H9 (cell line): ENCODE measurements around the gene ACOX3. TPM values are rescaled to one million over a fixed set of nuclear protein-coding genes. Genes with fewer than 3 reads are reported as not detected.

ENCODE experiments used
- DNase-seq: peaks from one replicate; pipeline ENCODE4 v3.0.0-alpha.2; 2017
- H2AFZ ChIP-seq: one replicate; pipeline ENCODE4 v1.6.1; 2013; ENCODE audit warnings: mild to moderate bottlenecking, low read length, control low read depth, moderate library complexity
- H2AK5ac ChIP-seq: 2 replicates; pipeline ENCODE4 v1.6.1; 2013; ENCODE audit warnings: low read length, control low read depth, mixed read lengths; ENCODE audit not compliant: insufficient read length
- H2BK120ac ChIP-seq: one replicate; pipeline ENCODE4 v1.6.1; 2013; ENCODE audit warnings: low read depth, mild to moderate bottlenecking, low read length, control low read depth, inconsistent platforms; ENCODE audit not compliant: poor library complexity, severe bottlenecking
- H2BK12ac ChIP-seq: 2 replicates; pipeline ENCODE4 v1.6.1; 2013; ENCODE audit warnings: low read length, control low read depth, mixed read lengths, low read depth; ENCODE audit not compliant: insufficient read length
- H2BK15ac ChIP-seq: 2 replicates; pipeline ENCODE4 v1.6.1; 2013; ENCODE audit warnings: low read depth, low read length, control low read depth
- H2BK20ac ChIP-seq: one replicate; pipeline ENCODE4 v1.6.1; 2013; ENCODE audit warnings: low read depth, mild to moderate bottlenecking, low read length, control low read depth, inconsistent platforms; ENCODE audit not compliant: poor library complexity, severe bottlenecking
- H2BK5ac ChIP-seq: 2 replicates; pipeline ENCODE4 v1.6.1; 2013; ENCODE audit warnings: low read length, control low read depth, mixed read lengths; ENCODE audit not compliant: insufficient read length
- H3K14ac ChIP-seq: 2 replicates; pipeline ENCODE4 v1.6.1; 2013; ENCODE audit warnings: low read length, control low read depth; ENCODE audit not compliant: insufficient read depth
- H3K18ac ChIP-seq: 2 replicates; pipeline ENCODE4 v1.6.1; 2013; ENCODE audit warnings: low read depth, mild to moderate bottlenecking, mixed read lengths, low read length, control low read depth; ENCODE audit not compliant: insufficient read length
- H3K23ac ChIP-seq: 2 replicates; pipeline ENCODE4 v1.6.1; 2013; ENCODE audit warnings: low read length, control low read depth, mixed read lengths, low read depth; ENCODE audit not compliant: insufficient read length
- H3K23me2 ChIP-seq: 2 replicates; pipeline ENCODE4 v1.6.1; 2013; ENCODE audit warnings: low read depth, mild to moderate bottlenecking, mixed read lengths, low read length, control low read depth; ENCODE audit not compliant: insufficient read length, poor library complexity, severe bottlenecking
- H3K27ac ChIP-seq: 2 replicates; pipeline ENCODE4 v1.5.1; 2013; ENCODE audit warnings: low read length, control low read depth, mixed read lengths, low read depth; ENCODE audit not compliant: insufficient read length
- H3K27me3 ChIP-seq: 2 replicates; pipeline ENCODE4 v1.6.1; 2013; ENCODE audit warnings: low read length, control low read depth, inconsistent platforms; ENCODE audit not compliant: insufficient read depth
- H3K4ac ChIP-seq: 2 replicates; pipeline ENCODE4 v1.6.1; 2013; ENCODE audit warnings: low read depth, mild to moderate bottlenecking, control low read depth, inconsistent platforms, low read length, moderate library complexity
- H3K4me1 ChIP-seq: 2 replicates; pipeline ENCODE4 v1.6.1; 2013; ENCODE audit warnings: low read length, control low read depth, inconsistent platforms; ENCODE audit not compliant: insufficient read depth
- H3K4me2 ChIP-seq: 2 replicates; pipeline ENCODE4 v1.6.1; 2013; ENCODE audit warnings: low read length, control low read depth, mixed read lengths; ENCODE audit not compliant: insufficient read length, insufficient read depth
- H3K56ac ChIP-seq: 2 replicates; pipeline ENCODE4 v1.6.1; 2013; ENCODE audit warnings: low read depth, mild to moderate bottlenecking, mixed read lengths, low read length, control low read depth; ENCODE audit not compliant: insufficient read length
- H3K79me1 ChIP-seq: 2 replicates; pipeline ENCODE4 v1.6.1; 2013; ENCODE audit warnings: low read depth, mild to moderate bottlenecking, moderate library complexity, low read length, control low read depth, inconsistent platforms; ENCODE audit not compliant: insufficient read depth, poor library complexity, severe bottlenecking
- H3K79me2 ChIP-seq: 2 replicates; pipeline ENCODE4 v1.6.1; 2013; ENCODE audit warnings: low read length, control low read depth, inconsistent platforms; ENCODE audit not compliant: insufficient read depth
- H3K9ac ChIP-seq: 2 replicates; pipeline ENCODE4 v1.6.1; 2013; ENCODE audit warnings: low read length, control low read depth, mixed read lengths; ENCODE audit not compliant: insufficient read length; ENCODE audit errors: extremely low read depth
- H3K9me3 ChIP-seq: one replicate; pipeline ENCODE4 v1.6.1; 2013; ENCODE audit warnings: low read depth, low read length, inconsistent platforms; ENCODE audit not compliant: control insufficient read depth
- H3T11ph ChIP-seq: one replicate; pipeline ENCODE4 v1.6.1; 2013; ENCODE audit warnings: mild to moderate bottlenecking, low read length, control low read depth, inconsistent platforms
- H4K20me1 ChIP-seq: one replicate; pipeline ENCODE4 v1.6.1; 2013; ENCODE audit not compliant: control insufficient read depth, insufficient read length, insufficient read depth
- H4K5ac ChIP-seq: 2 replicates; pipeline ENCODE4 v1.6.1; 2013; ENCODE audit warnings: low read depth, mild to moderate bottlenecking, mixed read lengths, low read length, control low read depth; ENCODE audit not compliant: insufficient read length
- H4K8ac ChIP-seq: replicated peaks from 2 replicates; pipeline ENCODE4 v1.6.1; 2013; ENCODE audit warnings: low read length, control low read depth, mixed read lengths, low read depth; ENCODE audit not compliant: insufficient read length
- H4K91ac ChIP-seq: 2 replicates; pipeline ENCODE4 v1.6.1; 2013; ENCODE audit warnings: low read depth, mild to moderate bottlenecking, moderate library complexity, mixed read lengths, low read length, control low read depth; ENCODE audit not compliant: insufficient read length
- H3K27ac Mint-ChIP-seq, 3 experiments: 2 replicates in 2 of 3; 3 replicates in 1 of 3; pipeline ENCODE4 v1.8.0; 2020 to 2021; ENCODE audit warnings: mixed read lengths in 3 of 3, mild to moderate bottlenecking in 1 of 3, moderate library complexity in 1 of 3
- H3K27me3 Mint-ChIP-seq: 2 replicates; pipeline ENCODE4 v1.8.0; 2021; ENCODE audit warnings: low read depth, mild to moderate bottlenecking, moderate library complexity, mixed read lengths
- H3K36me3 Mint-ChIP-seq, 3 experiments: 2 replicates in 2 of 3; 3 replicates in 1 of 3; pipeline ENCODE4 v1.8.0; 2020 to 2021; ENCODE audit warnings: low read depth in 3 of 3, mixed read lengths in 3 of 3; ENCODE audit not compliant: insufficient read depth in 1 of 3
- H3K4me1 Mint-ChIP-seq, 2 experiments: 2 replicates each; pipeline ENCODE4 v1.8.0; 2020; ENCODE audit warnings: mixed read lengths in 2 of 2
- H3K4me3 Mint-ChIP-seq, 2 experiments: 2 replicates in 1 of 2; 3 replicates in 1 of 2; pipeline ENCODE4 v1.8.0; 2020 to 2021; ENCODE audit warnings: mild to moderate bottlenecking in 2 of 2, mixed read lengths in 2 of 2, moderate library complexity in 1 of 2
- H3K9me3 Mint-ChIP-seq, 2 experiments: 2 replicates in 1 of 2; 3 replicates in 1 of 2; pipeline ENCODE4 v1.8.0; 2020; ENCODE audit warnings: mild to moderate bottlenecking in 2 of 2, mixed read lengths in 2 of 2, moderate library complexity in 1 of 2
- WGBS: extraction: QIAGEN DNeasy Blood & Tissue Kit; methylation state at CpG from one replicate; pipeline ENCODE4 v1.1.7; 2013; ENCODE audit warnings: missing lambda C conversion rate, low lambda C conversion rate, mixed read lengths; ENCODE audit not compliant: insufficient read length; ENCODE audit errors: extremely low coverage; 5-methylcytosine and 5-hydroxymethylcytosine counted together
- total RNA-seq: library from RNA; stranded (reverse); gene quantifications from 2 replicates; pipeline ENCODE4 v1.2.1, GENCODE V29; 2021
- TF ChIP-seq, protein P1 (sequence below): fragments of 200-600 bp; sonication (generic); conservative IDR thresholded peaks from 3 replicates; pipeline ENCODE4 v1.8.0; 2021; ENCODE audit warnings: antibody characterized with exemption, mild to moderate bottlenecking

The ACOX3 gene
- total RNA-seq, 1 experiment from 2014 or later: 13.8 TPM

DNA sequence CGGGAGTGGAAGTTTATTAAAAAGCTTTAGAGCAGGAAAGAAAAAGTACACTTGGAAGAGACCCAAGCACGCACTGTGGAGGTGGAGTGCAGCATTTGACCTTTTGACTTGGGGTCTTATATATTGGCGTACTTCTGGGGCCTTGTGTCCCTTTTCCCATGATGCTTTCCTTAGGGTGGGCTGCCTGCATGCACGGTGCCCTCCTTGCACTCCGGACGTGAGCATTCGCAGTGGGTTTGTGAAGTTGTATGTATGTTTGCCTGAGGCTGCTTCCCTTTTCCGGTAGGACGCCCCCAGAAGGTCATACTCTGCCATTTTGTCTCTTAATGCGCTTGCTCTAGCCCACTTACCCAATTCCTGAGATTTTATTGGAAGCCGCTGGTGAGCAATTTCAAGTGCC, 39.7 kb upstream of the ACOX3 start:
- no peak overlapping the region for H3K4me3 Mint-ChIP-seq
- Histone ChIP-seq H4K8ac (no peak overlapping the region), H2BK12ac (no peak overlapping the region), H4K91ac (no peak overlapping the region), H3K4me1 (no peaks in the 10 kb centered on the region), H2BK15ac (no peak overlapping the region), H2AK5ac (no peak overlapping the region), H3K9ac (no peak overlapping the region), H3K18ac (no peak overlapping the region), H3K9me3 (no peaks in the 10 kb centered on the region), H3K27me3 (no peaks in the 10 kb centered on the region), H2AFZ (no peak overlapping the region), H3K56ac (no peak overlapping the region), H3K27ac (no peak overlapping the region), H3T11ph (no peak overlapping the region), H2BK5ac (no peak overlapping the region), H2BK20ac (no peak overlapping the region), H2BK120ac (no peak overlapping the region), H3K23ac (no peak overlapping the region), H3K79me1 (no peaks in the 10 kb centered on the region), H3K4ac (no peak overlapping the region), H3K23me2 (no peaks in the 10 kb centered on the region), H3K14ac (no peak overlapping the region), H3K4me2 (no peak overlapping the region), H4K20me1 (no peaks in the 10 kb centered on the region), H3K79me2 (no peaks in the 10 kb centered on the region), H4K5ac (no peak overlapping the region)
- H3K27me3 Mint-ChIP-seq: no peaks in the 10 kb centered on the region
- H3K4me1 Mint-ChIP-seq: peaks cover 33 to 41% of the 10 kb centered on the region in 2 experiments
- WGBS: no CpG with 5 or more reads among the region's 11 CpGs
- peaks cover 0 to 5% of the 10 kb centered on the region in 2 experiments; a peak in 4 of 5 replicates for H3K9me3 Mint-ChIP-seq
- H3K27ac Mint-ChIP-seq: no peak overlapping the region; a peak in 2 of 7 replicates
- DNase-seq: no peak
- TF ChIP-seq, protein P1, sequence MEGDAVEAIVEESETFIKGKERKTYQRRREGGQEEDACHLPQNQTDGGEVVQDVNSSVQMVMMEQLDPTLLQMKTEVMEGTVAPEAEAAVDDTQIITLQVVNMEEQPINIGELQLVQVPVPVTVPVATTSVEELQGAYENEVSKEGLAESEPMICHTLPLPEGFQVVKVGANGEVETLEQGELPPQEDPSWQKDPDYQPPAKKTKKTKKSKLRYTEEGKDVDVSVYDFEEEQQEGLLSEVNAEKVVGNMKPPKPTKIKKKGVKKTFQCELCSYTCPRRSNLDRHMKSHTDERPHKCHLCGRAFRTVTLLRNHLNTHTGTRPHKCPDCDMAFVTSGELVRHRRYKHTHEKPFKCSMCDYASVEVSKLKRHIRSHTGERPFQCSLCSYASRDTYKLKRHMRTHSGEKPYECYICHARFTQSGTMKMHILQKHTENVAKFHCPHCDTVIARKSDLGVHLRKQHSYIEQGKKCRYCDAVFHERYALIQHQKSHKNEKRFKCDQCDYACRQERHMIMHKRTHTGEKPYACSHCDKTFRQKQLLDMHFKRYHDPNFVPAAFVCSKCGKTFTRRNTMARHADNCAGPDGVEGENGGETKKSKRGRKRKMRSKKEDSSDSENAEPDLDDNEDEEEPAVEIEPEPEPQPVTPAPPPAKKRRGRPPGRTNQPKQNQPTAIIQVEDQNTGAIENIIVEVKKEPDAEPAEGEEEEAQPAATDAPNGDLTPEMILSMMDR: no peak
- peaks cover 12 to 22% (median 18%) of the 10 kb centered on the region in 3 experiments; a peak in 6 of 7 replicates for H3K36me3 Mint-ChIP-seq
